ENCODE results near the gene SSNA1.

DNA sequence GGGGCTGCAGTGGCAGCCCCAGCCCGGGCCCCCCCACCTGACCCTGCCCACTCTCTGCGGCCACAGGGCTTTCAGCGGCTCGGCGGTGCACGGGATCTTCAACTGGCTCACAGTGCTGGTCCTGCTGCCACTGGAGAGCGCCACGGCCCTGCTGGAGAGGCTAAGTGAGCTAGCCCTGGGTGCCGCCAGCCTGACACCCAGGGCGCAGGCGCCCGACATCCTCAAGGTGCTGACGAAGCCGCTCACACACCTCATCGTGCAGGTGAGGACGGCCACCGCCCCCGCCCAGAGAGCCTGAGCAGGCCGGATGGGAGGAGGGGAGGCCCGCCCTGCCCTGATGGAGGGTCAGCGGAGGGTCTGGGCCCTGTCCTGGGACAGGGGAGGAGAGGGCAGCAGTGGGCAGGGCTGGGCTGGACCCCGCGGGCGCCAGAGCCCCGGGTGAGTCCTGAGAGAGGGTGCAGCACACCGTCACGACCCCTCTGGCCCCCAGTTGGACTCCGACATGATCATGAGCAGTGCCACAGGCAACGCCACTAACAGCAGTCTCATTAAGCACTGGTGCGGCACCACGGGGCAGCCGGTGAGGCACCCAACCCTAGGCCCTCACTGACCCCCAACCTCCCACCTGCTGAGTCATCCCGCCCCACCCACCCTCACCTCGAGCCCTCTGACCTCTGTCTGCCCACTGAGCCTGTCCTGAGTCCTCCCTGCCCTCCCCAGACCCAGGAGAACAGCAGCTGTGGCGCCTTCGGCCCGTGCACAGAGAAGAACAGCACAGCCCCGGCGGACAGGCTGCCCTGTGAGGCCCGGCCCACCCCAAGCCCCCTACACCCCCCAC, 44.9 kb downstream of the SSNA1 start:
- no peak for TF ChIP-seq EZH2 (IDR thresholded peaks at IDR 0.05; ENCODE audit: borderline replicate concordance, low read depth, low read length, severe bottlenecking)
- TF ChIP-seq, protein P1, sequence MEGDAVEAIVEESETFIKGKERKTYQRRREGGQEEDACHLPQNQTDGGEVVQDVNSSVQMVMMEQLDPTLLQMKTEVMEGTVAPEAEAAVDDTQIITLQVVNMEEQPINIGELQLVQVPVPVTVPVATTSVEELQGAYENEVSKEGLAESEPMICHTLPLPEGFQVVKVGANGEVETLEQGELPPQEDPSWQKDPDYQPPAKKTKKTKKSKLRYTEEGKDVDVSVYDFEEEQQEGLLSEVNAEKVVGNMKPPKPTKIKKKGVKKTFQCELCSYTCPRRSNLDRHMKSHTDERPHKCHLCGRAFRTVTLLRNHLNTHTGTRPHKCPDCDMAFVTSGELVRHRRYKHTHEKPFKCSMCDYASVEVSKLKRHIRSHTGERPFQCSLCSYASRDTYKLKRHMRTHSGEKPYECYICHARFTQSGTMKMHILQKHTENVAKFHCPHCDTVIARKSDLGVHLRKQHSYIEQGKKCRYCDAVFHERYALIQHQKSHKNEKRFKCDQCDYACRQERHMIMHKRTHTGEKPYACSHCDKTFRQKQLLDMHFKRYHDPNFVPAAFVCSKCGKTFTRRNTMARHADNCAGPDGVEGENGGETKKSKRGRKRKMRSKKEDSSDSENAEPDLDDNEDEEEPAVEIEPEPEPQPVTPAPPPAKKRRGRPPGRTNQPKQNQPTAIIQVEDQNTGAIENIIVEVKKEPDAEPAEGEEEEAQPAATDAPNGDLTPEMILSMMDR (IDR thresholded peaks at IDR 0.05; ENCODE audit: borderline replicate concordance, extremely low read depth, low read length, poor library complexity, severe bottlenecking): no peak

Data from DND-41 (cell line).